ENCODE data around the gene RNASE1.
"Not testable (repeated sequence)": the region's sequence is repeated elsewhere in the genome, so short reads cannot be mapped to it uniquely, and the experiment has no call there.

The RNASE1 gene

DNA sequence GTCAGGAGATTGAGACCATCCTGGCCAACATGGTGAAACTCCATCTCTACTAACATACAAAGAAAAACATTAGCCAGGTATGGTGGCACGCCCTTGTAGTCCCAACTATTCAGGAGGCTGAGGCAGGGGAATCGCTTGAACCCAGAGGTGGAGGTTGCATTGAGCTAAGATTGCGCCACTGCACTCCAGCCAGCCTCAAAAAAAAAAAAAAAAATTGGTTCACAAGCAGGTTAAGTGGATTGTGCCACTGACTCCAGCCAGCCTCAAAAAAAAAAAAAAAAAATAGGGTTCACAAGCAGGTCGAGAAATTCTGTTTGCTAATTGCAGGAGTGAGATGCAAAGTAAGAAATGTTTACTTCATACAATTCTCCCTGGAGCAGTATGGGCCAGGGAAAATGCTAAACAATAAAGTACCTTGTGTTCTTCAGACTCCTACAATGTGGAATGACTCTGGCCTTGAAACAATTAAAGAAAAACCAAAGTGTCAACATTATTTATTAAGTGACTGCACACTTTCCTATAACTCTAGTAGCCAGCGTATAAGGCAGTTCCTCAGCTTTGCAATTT is 28.3 kb downstream of the RNASE1 start:
- DNase-seq (ENCODE audit: low read depth in 2 of 2): no peak

DNA sequence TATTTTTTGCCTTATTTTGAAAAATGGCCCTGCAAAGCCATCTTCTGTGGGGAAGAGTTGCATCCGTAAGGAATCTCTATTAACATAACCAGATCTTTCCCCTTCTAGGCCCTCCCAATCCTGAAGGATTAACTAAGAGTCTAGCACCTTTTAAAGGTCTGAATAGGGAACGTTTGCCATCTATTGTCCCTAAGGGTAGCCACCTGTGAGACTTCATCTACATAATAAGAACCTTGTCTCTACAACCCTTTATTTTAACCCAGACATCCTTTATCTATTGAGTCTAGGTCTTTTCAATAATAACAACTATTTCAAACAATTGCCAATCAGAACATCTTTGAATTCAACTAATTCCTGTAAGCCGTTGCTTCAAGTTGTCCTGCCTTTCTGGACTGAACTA is 30.0 kb downstream of the RNASE1 start:
- DNase-seq (ENCODE audit: low read depth in 2 of 2): no peak

GRCh38 chr14:20769421-20769820 is 33.2 kb downstream of the RNASE1 start:
- DNase-seq (ENCODE audit: low read depth in 2 of 2): no peak

DNA sequence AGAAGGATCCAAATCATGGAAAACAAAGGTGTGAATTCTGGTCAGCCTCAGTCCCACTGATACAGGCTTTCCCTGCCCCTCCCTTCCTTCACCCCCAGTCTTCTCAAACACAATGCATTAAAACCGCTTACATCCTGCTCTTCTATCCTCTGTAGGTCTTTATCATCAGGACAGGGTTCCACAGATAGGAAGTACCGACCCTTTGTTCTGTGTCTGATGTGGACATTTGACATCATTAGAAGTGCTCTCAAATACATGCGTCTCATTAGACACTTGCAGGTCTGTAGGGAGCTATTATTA is 34.1 kb downstream of the RNASE1 start:
- DNase-seq (ENCODE audit: low read depth in 2 of 2): no peak

- no peak for DNase-seq (ENCODE audit: low read depth in 2 of 2)
These were observed 41.7 kb downstream of the RNASE1 start for GRCh38 chr14:20760950-20761349.

GRCh38 chr14:20759465-20759864 is 43.2 kb downstream of the RNASE1 start:
- DNase-seq (ENCODE audit: low read depth in 2 of 2): not testable (repeated sequence)

GRCh38 chr14:20757965-20758364 is 44.7 kb downstream of the RNASE1 start:
- no peak for DNase-seq (ENCODE audit: low read depth in 2 of 2)

DNA sequence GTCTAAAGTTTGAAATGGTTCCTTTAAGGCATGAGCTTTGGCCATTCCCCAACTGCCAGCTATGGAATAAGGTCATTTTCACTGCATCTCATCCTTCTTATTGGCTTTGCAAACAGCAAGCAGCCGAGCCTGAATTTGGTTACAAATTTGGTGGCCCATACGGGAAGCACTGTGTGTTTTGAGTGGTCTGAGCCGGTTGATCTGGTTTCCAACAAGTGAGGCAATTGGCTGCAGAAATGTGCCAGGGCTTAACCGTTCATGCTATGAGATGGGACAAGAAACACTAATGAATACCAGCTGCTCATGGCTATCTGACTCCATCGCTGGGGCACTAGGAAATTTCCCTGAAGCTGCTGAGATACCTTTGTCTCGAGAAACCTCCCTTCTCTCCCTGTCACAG is 47.6 kb downstream of the RNASE1 start:
- DNase-seq (ENCODE audit: low read depth in 2 of 2): no peak

GRCh38 chr14:20754308-20754707 is 48.3 kb downstream of the RNASE1 start:
- DNase-seq (ENCODE audit: low read depth in 2 of 2): no peak

DNA sequence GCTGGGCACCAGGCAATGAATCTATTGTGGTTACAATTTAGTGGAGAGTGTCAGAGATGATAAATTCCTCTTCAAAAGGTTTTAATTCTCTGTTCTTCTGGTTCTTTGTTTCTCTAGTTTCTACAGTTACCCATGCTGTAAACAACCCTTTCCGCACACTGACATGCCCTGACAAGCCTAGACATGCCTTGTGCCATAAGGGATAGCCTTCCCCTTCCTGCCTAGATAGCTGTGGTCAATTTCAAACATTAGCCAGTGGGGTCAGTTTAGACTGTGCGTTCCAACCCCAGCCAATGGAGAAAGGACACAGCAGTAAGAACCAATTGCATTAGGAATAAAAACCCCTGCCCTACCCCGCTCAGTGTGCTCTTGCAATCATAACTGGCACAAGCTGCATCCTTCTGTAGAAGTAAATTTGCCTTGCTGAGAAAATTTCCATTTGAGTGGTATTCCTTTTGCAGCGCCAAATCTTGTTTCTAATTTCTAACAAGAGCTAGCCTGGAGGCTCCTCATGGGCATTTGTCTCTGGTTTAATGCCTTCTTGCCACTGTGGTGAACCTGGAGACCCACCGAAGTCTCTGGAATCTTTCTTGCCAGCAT is 50.6 kb downstream of the RNASE1 start:
- no peak for DNase-seq (ENCODE audit: low read depth in 2 of 2)

All from activated CD8-positive, alpha-beta memory T cell treated with anti-CD3 and anti-CD28 coated beads for 4 hours (primary cell).